Epithelial cell of proximal tubule (primary cell): ENCODE data around the gene METTL1. TPM values are rescaled to one million over a fixed set of nuclear protein-coding genes. Genes with fewer than 3 reads are reported as not detected.

ENCODE experiments used
- DNase-seq: peaks from one replicate; pipeline ENCODE4 v3.0.0-alpha.2; 2011; ENCODE audit warnings: low read depth
- H3K4me3 ChIP-seq: 2 replicates; pipeline ENCODE4 v1.5.1; 2011; ENCODE audit warnings: low read depth, mild to moderate bottlenecking, low read length
- total RNA-seq: library from RNA; depleted of rRNA; stranded (reverse); fragments of >200 nt; gene quantifications from 2 replicates; pipeline ENCODE4 v1.2.3, GENCODE V29; 2015
- TF ChIP-seq, protein P1 (sequence below): conservative IDR thresholded peaks from 2 replicates; pipeline ENCODE4 v1.5.1; 2012; ENCODE audit warnings: low read depth, mild to moderate bottlenecking, low read length

Gene METTL1
- total RNA-seq, 1 donor from 2014 or later, result 27.3 TPM

GRCh38 chr12:57744777-57745484 lies 27.0 kb downstream of the METTL1 start, which contains the start of gene TSPAN31:
Gene TSPAN31, plus strand, starts transcription at chr12:57745039. Its CDS starts 116 bp downstream, at chr12:57745155.
- TF ChIP-seq, protein P1, sequence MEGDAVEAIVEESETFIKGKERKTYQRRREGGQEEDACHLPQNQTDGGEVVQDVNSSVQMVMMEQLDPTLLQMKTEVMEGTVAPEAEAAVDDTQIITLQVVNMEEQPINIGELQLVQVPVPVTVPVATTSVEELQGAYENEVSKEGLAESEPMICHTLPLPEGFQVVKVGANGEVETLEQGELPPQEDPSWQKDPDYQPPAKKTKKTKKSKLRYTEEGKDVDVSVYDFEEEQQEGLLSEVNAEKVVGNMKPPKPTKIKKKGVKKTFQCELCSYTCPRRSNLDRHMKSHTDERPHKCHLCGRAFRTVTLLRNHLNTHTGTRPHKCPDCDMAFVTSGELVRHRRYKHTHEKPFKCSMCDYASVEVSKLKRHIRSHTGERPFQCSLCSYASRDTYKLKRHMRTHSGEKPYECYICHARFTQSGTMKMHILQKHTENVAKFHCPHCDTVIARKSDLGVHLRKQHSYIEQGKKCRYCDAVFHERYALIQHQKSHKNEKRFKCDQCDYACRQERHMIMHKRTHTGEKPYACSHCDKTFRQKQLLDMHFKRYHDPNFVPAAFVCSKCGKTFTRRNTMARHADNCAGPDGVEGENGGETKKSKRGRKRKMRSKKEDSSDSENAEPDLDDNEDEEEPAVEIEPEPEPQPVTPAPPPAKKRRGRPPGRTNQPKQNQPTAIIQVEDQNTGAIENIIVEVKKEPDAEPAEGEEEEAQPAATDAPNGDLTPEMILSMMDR, result no peak
- peak; percentile 93 for DNase-seq
- H3K4me3 ChIP-seq, result peak within 1 kb of the TSS; percentile 79

GRCh38 chr12:57744194-57744776 lies 27.6 kb downstream of the METTL1 start:
- H3K4me3 ChIP-seq, result peak overlapping the region; percentile 79
- TF ChIP-seq, protein P1, result no peak
- DNase-seq, result no peak

DNA sequence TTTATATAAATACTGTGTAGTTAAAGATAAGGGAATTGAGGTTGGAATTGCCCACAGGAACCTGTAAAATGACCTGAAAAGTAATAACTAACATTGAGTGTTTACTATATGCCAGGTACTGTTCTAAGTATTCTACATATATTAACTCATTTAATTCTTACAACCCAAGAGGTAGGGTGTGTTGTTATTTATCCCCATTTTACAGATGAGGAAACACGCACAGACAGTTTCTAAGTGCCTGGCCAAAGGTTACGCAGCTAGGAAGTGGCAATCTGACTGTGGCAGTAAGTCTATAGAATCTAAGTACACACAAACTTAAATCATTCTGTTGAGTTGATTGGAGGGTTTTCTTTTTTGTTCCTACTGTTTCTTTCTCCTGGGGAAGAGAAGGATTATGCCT lies 28.1 kb downstream of the METTL1 start:
- no peak for DNase-seq
- TF ChIP-seq, protein P1, result no peak
- H3K4me3 ChIP-seq, result peak overlapping the region; percentile 79

GRCh38 chr12:57741844-57742738 lies 29.8 kb downstream of the METTL1 start:
- no peak for DNase-seq
- TF ChIP-seq, protein P1, result no peak

DNA sequence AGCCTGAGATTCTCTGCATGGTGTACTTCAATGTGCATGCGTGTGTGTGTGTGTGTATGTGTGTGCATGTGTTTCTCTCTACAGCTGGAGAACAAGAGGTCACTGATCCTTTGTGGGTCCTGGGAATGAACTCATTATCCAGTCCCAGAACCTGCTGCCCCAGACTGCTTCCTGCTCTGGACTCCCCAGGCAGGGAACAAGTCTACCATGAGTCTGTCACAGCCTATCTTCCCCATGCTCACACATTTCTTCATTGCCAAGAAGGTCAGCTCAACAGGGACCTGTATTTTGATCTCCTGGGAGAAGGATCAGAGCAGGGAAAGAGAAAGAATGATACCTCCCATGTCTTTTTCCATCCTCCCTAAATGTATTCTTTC lies 30.5 kb downstream of the METTL1 start:
- no peak for DNase-seq
- TF ChIP-seq, protein P1, result no peak
- no peak overlapping the region for H3K4me3 ChIP-seq

More at GRCh38 chr12:57741844-57742738, 29.8 kb downstream of the METTL1 start:
- H3K4me3 ChIP-seq, result no peak overlapping the region

DNA sequence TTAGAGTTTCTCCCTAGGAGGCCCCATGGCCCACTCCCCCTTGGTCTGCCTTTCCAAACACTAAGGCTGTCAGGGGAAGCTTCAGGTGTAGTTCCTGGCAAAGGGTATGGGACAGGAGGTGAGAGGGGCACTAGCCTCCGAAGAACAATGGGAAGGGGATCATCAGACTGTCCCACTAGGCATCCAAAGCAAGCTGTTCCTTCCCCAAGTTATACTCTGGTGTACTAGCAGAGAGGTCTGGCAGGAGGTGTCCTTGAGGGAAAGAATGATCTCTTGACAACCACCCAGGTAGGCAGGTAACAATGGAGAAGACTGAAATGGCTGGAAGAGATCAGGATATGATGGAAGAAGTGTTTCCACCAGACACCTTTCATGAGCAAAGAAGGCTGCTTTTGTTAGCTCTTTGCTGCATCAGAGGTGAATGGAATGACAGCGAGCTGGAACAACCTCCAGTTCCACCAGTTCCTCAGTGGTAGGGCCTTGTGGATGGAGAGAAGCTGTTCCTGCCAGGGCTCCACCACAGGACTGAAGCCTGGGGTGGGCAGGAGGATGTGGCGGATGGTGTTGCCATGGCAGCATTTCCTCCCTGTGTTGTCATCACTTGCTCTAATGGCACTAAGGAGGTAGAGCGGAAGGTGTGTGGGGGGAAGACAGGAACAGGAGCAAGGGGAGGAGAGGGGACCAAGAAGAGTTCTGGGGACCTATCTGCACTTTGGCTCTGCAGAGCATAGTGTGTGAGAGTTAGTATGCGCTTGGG lies 31.1 kb downstream of the METTL1 start:
- DNase-seq, result no peak
- TF ChIP-seq, protein P1, result no peak
- no peak overlapping the region for H3K4me3 ChIP-seq
